Activated T-cell treated with anti-CD3 and anti-CD28 coated beads, Interleukin-2, amount 50 U/mL, for 72 hours (primary cell): ENCODE results near the gene GOLGA7B. TPM values are rescaled to one million over a fixed set of nuclear protein-coding genes. Genes with fewer than 3 reads are reported as not detected.

Source experiments
- ATAC-seq, 2 donors: fragments of 150-1000 bp; cut with Tn5 transposase; replicated peaks in 1 of 2; 2 replicates each; pipeline ENCODE4 v1.10.0; 2021; ENCODE audit warnings: moderate library complexity in 2 of 2, mild to moderate bottlenecking in 1 of 2
- DNase-seq, 2 donors: peaks; one replicate each; pipeline ENCODE4 v3.0.0; 2021 to 2022; ENCODE audit warnings: mixed read lengths in 1 of 2
- H3K27ac Mint-ChIP-seq: one replicate; pipeline ENCODE4 v1.8.0; 2022; ENCODE audit warnings: mild to moderate bottlenecking, moderate library complexity, mixed read lengths
- H3K27me3 Mint-ChIP-seq: one replicate; pipeline ENCODE4 v1.8.0; 2022; ENCODE audit warnings: low read depth, mixed read lengths
- H3K36me3 Mint-ChIP-seq, 2 donors: one replicate each; pipeline ENCODE4 v1.8.0; 2022; ENCODE audit warnings: mixed read lengths in 2 of 2, mild to moderate bottlenecking in 1 of 2; ENCODE audit not compliant: insufficient read depth in 2 of 2
- H3K4me1 Mint-ChIP-seq: one replicate; pipeline ENCODE4 v1.8.0; 2022; ENCODE audit warnings: low read depth, mixed read lengths
- H3K4me3 Mint-ChIP-seq, 2 donors: one replicate each; pipeline ENCODE4 v1.8.0; 2022; ENCODE audit warnings: mild to moderate bottlenecking in 2 of 2, mixed read lengths in 2 of 2, moderate library complexity in 2 of 2
- H3K9me3 Mint-ChIP-seq, 2 donors: one replicate each; pipeline ENCODE4 v1.8.0; 2022; ENCODE audit warnings: mixed read lengths in 2 of 2
- total RNA-seq, 2 donors: library from RNA; stranded (reverse); gene quantifications; one replicate each; pipeline ENCODE4 v1.2.3, GENCODE V29; 2022

The GOLGA7B gene
- total RNA-seq, 2 donors from 2014 or later = 0.55 to 0.83 TPM

DNA sequence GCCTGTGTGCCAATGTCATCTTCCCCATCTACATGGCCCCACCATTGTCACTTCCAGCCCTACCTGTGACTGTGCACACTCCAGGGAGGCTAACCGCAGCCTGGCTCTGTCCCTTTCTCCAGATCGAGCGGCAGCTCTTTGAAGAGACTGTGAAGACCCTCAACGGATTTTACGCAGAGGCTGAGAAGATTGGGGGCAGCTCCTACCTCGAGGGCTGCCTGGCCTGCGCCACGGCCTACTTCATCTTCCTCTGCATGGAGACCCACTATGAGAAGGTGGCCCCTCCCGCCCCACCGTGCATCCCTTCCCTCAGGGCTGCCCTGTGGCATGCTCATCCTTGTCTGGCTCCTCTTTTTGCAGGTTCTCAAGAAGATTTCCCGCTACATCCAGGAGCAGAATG, 14.2 kb downstream of the GOLGA7B start:
- no peaks in the 10 kb centered on the region for H3K36me3 Mint-ChIP-seq
- H3K27me3 Mint-ChIP-seq = no peaks in the 10 kb centered on the region
- ATAC-seq (no peak), DNase-seq (no peak)
- no peak overlapping the region for H3K4me3 Mint-ChIP-seq
- no peak overlapping the region for H3K27ac Mint-ChIP-seq
- H3K4me1 Mint-ChIP-seq = peaks cover 9% of the 10 kb centered on the region
- H3K9me3 Mint-ChIP-seq = no peaks in the 10 kb centered on the region

DNA sequence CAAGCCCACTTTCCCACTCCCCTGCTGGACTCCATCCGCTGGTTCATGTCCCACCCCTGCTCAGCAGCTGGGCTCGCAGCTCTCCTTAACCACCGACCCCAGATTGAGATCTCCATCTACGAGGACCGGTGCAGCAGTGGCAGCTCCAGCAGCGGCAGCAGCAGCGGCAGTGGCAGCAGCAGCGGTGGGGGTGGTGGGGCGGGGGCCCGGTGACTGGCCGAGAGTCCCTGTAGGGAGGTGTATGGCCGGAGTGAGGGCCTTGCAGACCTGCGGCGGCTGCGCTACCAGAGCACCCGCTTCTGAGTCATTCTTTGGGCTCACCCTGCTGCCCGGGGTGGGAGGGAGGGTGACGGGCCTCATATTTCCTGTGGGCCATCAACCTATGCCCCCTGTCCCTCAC, 15.8 kb downstream of the GOLGA7B start:
- ATAC-seq = no peak

GRCh38 chr10:97866524-97867219, 17.0 kb downstream of the GOLGA7B start:
- no peaks in the 10 kb centered on the region for H3K36me3 Mint-ChIP-seq
- no peak overlapping the region for H3K4me3 Mint-ChIP-seq
- ATAC-seq (no peak), DNase-seq (no peak)
- peaks cover 14% of the 10 kb centered on the region for H3K4me1 Mint-ChIP-seq
- no peaks in the 10 kb centered on the region for H3K27me3 Mint-ChIP-seq
- no peaks in the 10 kb centered on the region for H3K9me3 Mint-ChIP-seq
- H3K27ac Mint-ChIP-seq = no peak overlapping the region

More for the DNA sequence above, 15.8 kb downstream of the GOLGA7B start:
- Mint-ChIP-seq H3K4me1 (peaks cover 19% of the 10 kb centered on the region), H3K4me3 (no peak overlapping the region), H3K27ac (no peak overlapping the region), H3K9me3 (no peaks in the 10 kb centered on the region), H3K27me3 (no peaks in the 10 kb centered on the region), H3K36me3 (no peaks in the 10 kb centered on the region)
- DNase-seq = no peak

GRCh38 chr10:97867220-97867800, 17.7 kb downstream of the GOLGA7B start:
- DNase-seq (no peak), ATAC-seq (no peak)
- Mint-ChIP-seq H3K36me3 (no peaks in the 10 kb centered on the region), H3K4me1 (peaks cover 13% of the 10 kb centered on the region), H3K27me3 (no peaks in the 10 kb centered on the region), H3K4me3 (no peak overlapping the region), H3K27ac (no peak overlapping the region), H3K9me3 (no peaks in the 10 kb centered on the region)

DNA sequence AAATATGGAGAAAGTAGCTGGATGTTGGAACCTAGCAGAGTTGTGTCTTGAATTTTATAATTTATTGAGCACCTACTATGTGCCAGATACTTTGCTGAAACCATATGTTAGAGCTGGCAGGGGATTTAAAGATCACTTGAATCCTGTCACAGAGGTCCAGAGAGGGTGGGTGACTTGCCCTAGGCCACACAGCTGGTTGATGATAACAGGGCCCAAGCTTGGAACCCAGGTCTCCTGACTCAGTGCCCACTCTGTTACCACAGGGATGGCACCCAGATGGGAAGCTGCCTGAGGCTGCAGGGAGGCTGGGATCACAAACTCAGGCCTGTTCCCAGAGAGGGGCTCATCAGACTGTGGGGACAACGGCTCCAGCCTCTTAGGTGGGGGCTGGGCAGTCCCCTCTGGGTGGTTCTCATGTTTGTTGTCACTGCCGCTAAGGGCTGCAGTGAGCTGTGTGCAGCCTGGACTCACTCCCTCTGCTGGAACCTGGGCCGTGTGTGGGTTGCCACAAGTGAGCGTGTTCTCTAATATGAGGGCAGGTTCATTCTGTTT, 18.6 kb downstream of the GOLGA7B start:
- H3K36me3 Mint-ChIP-seq = no peaks in the 10 kb centered on the region
- no peak overlapping the region for H3K27ac Mint-ChIP-seq
- no peaks in the 10 kb centered on the region for H3K9me3 Mint-ChIP-seq
- ATAC-seq = no peak
- peaks cover 13% of the 10 kb centered on the region for H3K4me1 Mint-ChIP-seq
- no peak overlapping the region for H3K4me3 Mint-ChIP-seq
- H3K27me3 Mint-ChIP-seq = no peaks in the 10 kb centered on the region
- DNase-seq = no peak

DNA sequence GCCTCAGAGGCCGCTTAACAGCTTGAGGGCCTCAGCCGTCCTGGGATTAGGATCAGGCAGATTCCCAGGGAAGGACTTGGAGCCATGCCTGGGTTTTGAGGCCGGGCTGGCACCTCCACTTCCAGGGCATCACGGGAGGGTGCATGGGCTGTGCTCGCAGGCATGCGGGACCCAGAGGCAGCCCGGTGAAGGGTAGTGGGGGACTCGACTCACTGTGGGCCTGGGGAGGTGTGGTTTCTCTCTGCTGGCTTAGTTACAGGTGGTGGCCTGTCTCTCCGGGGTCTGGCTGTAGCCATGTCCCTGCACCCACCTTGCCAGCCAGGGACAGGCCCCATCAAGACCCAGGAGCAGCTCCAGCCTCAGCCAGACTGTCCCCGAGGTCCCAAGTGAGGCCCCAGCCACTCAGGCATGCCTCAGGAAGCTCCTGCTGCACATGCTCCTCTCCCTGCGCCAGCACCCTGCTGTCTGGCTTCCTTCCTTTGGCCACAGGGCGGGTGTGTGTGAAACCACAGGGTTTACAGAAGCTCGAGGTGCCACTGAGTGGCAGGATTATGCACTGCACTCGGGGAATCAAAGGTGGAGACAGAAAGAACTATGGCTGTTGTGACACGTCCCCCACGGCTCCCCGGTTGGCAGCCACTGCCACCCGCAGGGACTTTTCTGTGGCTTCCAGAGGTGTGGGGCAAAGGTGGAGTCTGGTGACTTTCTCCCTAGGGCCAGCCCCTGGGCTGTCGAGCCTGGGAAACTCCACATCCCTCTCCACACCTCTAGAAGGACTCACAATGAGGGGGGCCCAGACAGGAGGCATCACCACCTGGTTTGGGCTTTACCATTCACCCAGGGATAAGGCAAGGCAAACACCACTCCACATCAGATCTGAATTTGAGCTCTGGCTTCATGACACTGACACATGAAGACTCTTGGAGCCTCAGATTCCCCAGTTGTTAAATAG, 19.7 kb downstream of the GOLGA7B start:
- Mint-ChIP-seq H3K36me3 (no peaks in the 10 kb centered on the region), H3K27me3 (no peaks in the 10 kb centered on the region), H3K27ac (no peak overlapping the region), H3K9me3 (no peaks in the 10 kb centered on the region), H3K4me3 (peak overlapping the region; percentile 37 to 45), H3K4me1 (peaks cover 13% of the 10 kb centered on the region)
- peak; percentile 82 to 87 for DNase-seq
- ATAC-seq = peak; percentile 99

- Mint-ChIP-seq H3K27ac (no peak overlapping the region), H3K4me3 (no peak overlapping the region), H3K9me3 (no peaks in the 10 kb centered on the region), H3K36me3 (no peaks in the 10 kb centered on the region), H3K4me1 (peaks cover 13% of the 10 kb centered on the region), H3K27me3 (no peaks in the 10 kb centered on the region)
- no peak for ATAC-seq
- no peak for DNase-seq
Measured at GRCh38 chr10:97870990-97871389, 21.3 kb downstream of the GOLGA7B start.

- Mint-ChIP-seq H3K9me3 (no peaks in the 10 kb centered on the region), H3K27me3 (no peaks in the 10 kb centered on the region), H3K27ac (no peak overlapping the region), H3K4me3 (no peak overlapping the region), H3K4me1 (peaks cover 13% of the 10 kb centered on the region), H3K36me3 (no peaks in the 10 kb centered on the region)
- ATAC-seq (no peak), DNase-seq (no peak)
Measured at GRCh38 chr10:97873569-97873968, 23.9 kb downstream of the GOLGA7B start.

GRCh38 chr10:97874332-97874731, 24.7 kb downstream of the GOLGA7B start:
- Mint-ChIP-seq H3K36me3 (no peaks in the 10 kb centered on the region), H3K9me3 (no peaks in the 10 kb centered on the region), H3K27ac (no peak overlapping the region), H3K4me3 (no peak overlapping the region), H3K4me1 (peaks cover 5% of the 10 kb centered on the region), H3K27me3 (no peaks in the 10 kb centered on the region)
- ATAC-seq (no peak), DNase-seq (no peak)

GRCh38 chr10:97875391-97875790, 25.7 kb downstream of the GOLGA7B start:
- H3K9me3 Mint-ChIP-seq = no peaks in the 10 kb centered on the region
- H3K27ac Mint-ChIP-seq = no peak overlapping the region
- ATAC-seq (no peak), DNase-seq (no peak)
- no peaks in the 10 kb centered on the region for H3K27me3 Mint-ChIP-seq
- H3K36me3 Mint-ChIP-seq = no peaks in the 10 kb centered on the region
- no peaks in the 10 kb centered on the region for H3K4me1 Mint-ChIP-seq
- no peak overlapping the region for H3K4me3 Mint-ChIP-seq

GRCh38 chr10:97876402-97876801, 26.8 kb downstream of the GOLGA7B start:
- Mint-ChIP-seq H3K9me3 (no peaks in the 10 kb centered on the region), H3K27ac (no peak overlapping the region), H3K27me3 (peaks cover 4% of the 10 kb centered on the region), H3K36me3 (no peaks in the 10 kb centered on the region), H3K4me1 (no peaks in the 10 kb centered on the region), H3K4me3 (no peak overlapping the region)
- DNase-seq = no peak
- no peak for ATAC-seq

GRCh38 chr10:97879241-97879640, 29.6 kb downstream of the GOLGA7B start:
- DNase-seq = no peak
- no peaks in the 10 kb centered on the region for H3K4me1 Mint-ChIP-seq
- H3K9me3 Mint-ChIP-seq = no peaks in the 10 kb centered on the region
- no peaks in the 10 kb centered on the region for H3K36me3 Mint-ChIP-seq
- no peak overlapping the region for H3K27ac Mint-ChIP-seq
- no peak overlapping the region for H3K4me3 Mint-ChIP-seq
- peaks cover 5% of the 10 kb centered on the region for H3K27me3 Mint-ChIP-seq
- ATAC-seq = no peak

GRCh38 chr10:97880109-97880508, 30.5 kb downstream of the GOLGA7B start:
- Mint-ChIP-seq H3K4me1 (no peaks in the 10 kb centered on the region), H3K27me3 (peaks cover 5% of the 10 kb centered on the region), H3K36me3 (no peaks in the 10 kb centered on the region), H3K4me3 (no peak overlapping the region), H3K27ac (no peak overlapping the region), H3K9me3 (no peaks in the 10 kb centered on the region)
- ATAC-seq (no peak), DNase-seq (no peak)
